Measurements from ENCODE around the gene SEBOX.

- TF ChIP-seq, protein P1, sequence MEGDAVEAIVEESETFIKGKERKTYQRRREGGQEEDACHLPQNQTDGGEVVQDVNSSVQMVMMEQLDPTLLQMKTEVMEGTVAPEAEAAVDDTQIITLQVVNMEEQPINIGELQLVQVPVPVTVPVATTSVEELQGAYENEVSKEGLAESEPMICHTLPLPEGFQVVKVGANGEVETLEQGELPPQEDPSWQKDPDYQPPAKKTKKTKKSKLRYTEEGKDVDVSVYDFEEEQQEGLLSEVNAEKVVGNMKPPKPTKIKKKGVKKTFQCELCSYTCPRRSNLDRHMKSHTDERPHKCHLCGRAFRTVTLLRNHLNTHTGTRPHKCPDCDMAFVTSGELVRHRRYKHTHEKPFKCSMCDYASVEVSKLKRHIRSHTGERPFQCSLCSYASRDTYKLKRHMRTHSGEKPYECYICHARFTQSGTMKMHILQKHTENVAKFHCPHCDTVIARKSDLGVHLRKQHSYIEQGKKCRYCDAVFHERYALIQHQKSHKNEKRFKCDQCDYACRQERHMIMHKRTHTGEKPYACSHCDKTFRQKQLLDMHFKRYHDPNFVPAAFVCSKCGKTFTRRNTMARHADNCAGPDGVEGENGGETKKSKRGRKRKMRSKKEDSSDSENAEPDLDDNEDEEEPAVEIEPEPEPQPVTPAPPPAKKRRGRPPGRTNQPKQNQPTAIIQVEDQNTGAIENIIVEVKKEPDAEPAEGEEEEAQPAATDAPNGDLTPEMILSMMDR (IDR thresholded peaks at IDR 0.05 in 4 of 5, conservative IDR thresholded peaks at IDR 0.05 in 1 of 5), result no peak
- TF ChIP-seq POLR2A (IDR thresholded peaks at IDR 0.05), result no peak
Observed at GRCh38 chr17:28333083-28333746, 31.8 kb downstream of the SEBOX start.

Data from gastrocnemius medialis (tissue), 4 donors.